SU-DHL-6 (cell line): ENCODE measurements around the gene DGUOK.

Experiments
- H2AFZ ChIP-seq: fragments of 200-600 bp; sonication (generic); 2 replicates; pipeline ENCODE4 v1.6.1; 2014; ENCODE audit warnings: low read depth, mild to moderate bottlenecking, moderate library complexity, mixed read lengths, antibody characterized with exemption, low read length; ENCODE audit not compliant: severe bottlenecking
- H3F3A ChIP-seq: fragments of 200-600 bp; shearing (Covaris generic); 2 replicates; pipeline ENCODE4 v1.6.0; 2016; ENCODE audit warnings: antibody characterized with exemption, mild to moderate bottlenecking; ENCODE audit not compliant: insufficient read depth
- H3K27ac ChIP-seq: fragments of 200-600 bp; sonication (generic); 2 replicates; pipeline ENCODE4 v1.5.1; 2016; ENCODE audit warnings: low read depth, mild to moderate bottlenecking, low read length, moderate library complexity, mixed read lengths
- H3K27me3 ChIP-seq: fragments of 200-600 bp; sonication (generic), shearing (Covaris generic); 2 replicates; pipeline ENCODE4 v1.6.0; 2014; ENCODE audit warnings: mild to moderate bottlenecking, low read length
- H3K36me3 ChIP-seq: fragments of 200-600 bp; sonication (generic); 2 replicates; pipeline ENCODE4 v1.6.1; 2014; ENCODE audit warnings: mild to moderate bottlenecking, low read length, mixed read lengths
- H3K4me2 ChIP-seq: fragments of 300-600, 200-600 bp; shearing (Covaris generic), sonication (generic); 2 replicates; pipeline ENCODE4 v1.6.0; 2014; ENCODE audit warnings: low read length, low read depth, mild to moderate bottlenecking; ENCODE audit not compliant: poor library complexity, severe bottlenecking
- H3K4me3 ChIP-seq: fragments of 200-600 bp; sonication (generic); 2 replicates; pipeline ENCODE4 v1.5.1; 2014; ENCODE audit warnings: antibody characterized with exemption, low read length, mild to moderate bottlenecking, mixed read lengths; ENCODE audit not compliant: insufficient read depth, poor library complexity, severe bottlenecking
- H3K79me2 ChIP-seq: fragments of 200-600 bp; sonication (generic); 2 replicates; pipeline ENCODE4 v1.6.1; 2014; ENCODE audit warnings: mild to moderate bottlenecking, low read length, moderate library complexity; ENCODE audit not compliant: insufficient read depth
- H3K9ac ChIP-seq: fragments of 200-600 bp; sonication (generic); 2 replicates; pipeline ENCODE4 v1.7.0; 2014; ENCODE audit warnings: mild to moderate bottlenecking, low read length
- H3K9me2 ChIP-seq: fragments of 200-600 bp; sonication (generic); replicated peaks from 2 replicates; pipeline ENCODE4 v1.6.1; 2014; ENCODE audit warnings: low read length; ENCODE audit not compliant: insufficient read depth
- H3K9me3 ChIP-seq: fragments of 200-600 bp; sonication (generic); 2 replicates; pipeline ENCODE4 v1.6.1; 2014; ENCODE audit warnings: low read length, mixed read lengths; ENCODE audit not compliant: insufficient read depth
- H4K20me1 ChIP-seq: fragments of 200-600 bp; sonication (generic); 2 replicates; pipeline ENCODE4 v1.6.1; 2014; ENCODE audit warnings: low read depth, mild to moderate bottlenecking, antibody characterized with exemption, low read length, moderate library complexity, mixed read lengths
- EZH2phosphoT487 ChIP-seq: fragments of 200-600 bp; sonication (generic), shearing (Covaris generic); conservative IDR thresholded peaks from 2 replicates; pipeline ENCODE4 v1.6.1; 2018; ENCODE audit warnings: mild to moderate bottlenecking, antibody characterized with exemption, low read length, moderate library complexity, mixed read lengths
- TF ChIP-seq, protein P1 (sequence below): fragments of 200-600 bp; sonication (generic); IDR thresholded peaks from one replicate; pipeline ENCODE4 v1.5.1; 2017; ENCODE audit warnings: antibody characterized with exemption, mild to moderate bottlenecking, low read length, moderate library complexity; ENCODE audit not compliant: insufficient read depth, poor library complexity, severe bottlenecking

The DGUOK gene

GRCh38 chr2:73961823-73962615 is 35.3 kb downstream of the DGUOK start:
- Histone ChIP-seq H3K9me2 (no peaks in the 10 kb centered on the region), H3F3A (no peaks in the 10 kb centered on the region), H3K27me3 (no peaks in the 10 kb centered on the region), H3K9ac (no peak overlapping the region), H3K9me3 (no peaks in the 10 kb centered on the region), H3K4me2 (no peak overlapping the region), H4K20me1 (no peaks in the 10 kb centered on the region), H3K27ac (no peak overlapping the region), H3K36me3 (no peaks in the 10 kb centered on the region; the same call in 1 of the 2 replicates), H3K4me3 (no peak overlapping the region), H3K79me2 (no peaks in the 10 kb centered on the region), H2AFZ (no peak overlapping the region)
- TF ChIP-seq, protein P1, sequence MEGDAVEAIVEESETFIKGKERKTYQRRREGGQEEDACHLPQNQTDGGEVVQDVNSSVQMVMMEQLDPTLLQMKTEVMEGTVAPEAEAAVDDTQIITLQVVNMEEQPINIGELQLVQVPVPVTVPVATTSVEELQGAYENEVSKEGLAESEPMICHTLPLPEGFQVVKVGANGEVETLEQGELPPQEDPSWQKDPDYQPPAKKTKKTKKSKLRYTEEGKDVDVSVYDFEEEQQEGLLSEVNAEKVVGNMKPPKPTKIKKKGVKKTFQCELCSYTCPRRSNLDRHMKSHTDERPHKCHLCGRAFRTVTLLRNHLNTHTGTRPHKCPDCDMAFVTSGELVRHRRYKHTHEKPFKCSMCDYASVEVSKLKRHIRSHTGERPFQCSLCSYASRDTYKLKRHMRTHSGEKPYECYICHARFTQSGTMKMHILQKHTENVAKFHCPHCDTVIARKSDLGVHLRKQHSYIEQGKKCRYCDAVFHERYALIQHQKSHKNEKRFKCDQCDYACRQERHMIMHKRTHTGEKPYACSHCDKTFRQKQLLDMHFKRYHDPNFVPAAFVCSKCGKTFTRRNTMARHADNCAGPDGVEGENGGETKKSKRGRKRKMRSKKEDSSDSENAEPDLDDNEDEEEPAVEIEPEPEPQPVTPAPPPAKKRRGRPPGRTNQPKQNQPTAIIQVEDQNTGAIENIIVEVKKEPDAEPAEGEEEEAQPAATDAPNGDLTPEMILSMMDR: no peak
- TF ChIP-seq EZH2phosphoT487: no peak

DNA sequence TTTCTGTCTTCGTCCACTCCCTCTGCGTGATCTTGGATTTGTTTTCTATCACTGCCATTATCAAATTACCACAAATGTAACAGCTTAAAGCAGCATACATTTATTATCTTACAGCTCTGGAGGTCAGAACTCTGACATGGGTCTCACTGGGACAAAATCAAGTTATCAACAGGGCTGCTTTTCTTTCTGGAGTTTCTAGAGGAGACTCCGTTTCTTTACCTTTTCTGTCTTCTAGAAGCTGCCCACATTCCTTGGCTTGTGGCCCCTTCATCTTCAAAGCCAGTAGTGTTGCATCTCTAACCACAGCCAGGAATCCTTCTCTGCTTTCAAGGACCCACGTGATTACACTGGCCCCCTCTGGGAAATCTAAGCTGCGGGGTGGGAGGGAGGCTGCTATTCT is 36.1 kb downstream of the DGUOK start:
- Histone ChIP-seq H2AFZ (no peak overlapping the region), H3K36me3 (no peaks in the 10 kb centered on the region; the same call in 1 of the 2 replicates), H3F3A (no peaks in the 10 kb centered on the region), H3K9me3 (no peaks in the 10 kb centered on the region), H3K4me3 (no peak overlapping the region), H4K20me1 (no peaks in the 10 kb centered on the region), H3K27ac (no peak overlapping the region), H3K9ac (no peak overlapping the region), H3K4me2 (no peak overlapping the region), H3K79me2 (no peaks in the 10 kb centered on the region), H3K9me2 (no peaks in the 10 kb centered on the region), H3K27me3 (no peaks in the 10 kb centered on the region)
- TF ChIP-seq EZH2phosphoT487: no peak
- TF ChIP-seq, protein P1: no peak

- H3K9ac ChIP-seq: no peak overlapping the region
Observed at GRCh38 chr2:73963385-73964120, 36.9 kb downstream of the DGUOK start.

More at GRCh38 chr2:73963385-73964120, 36.9 kb downstream of the DGUOK start:
- TF ChIP-seq EZH2phosphoT487: no peak
- TF ChIP-seq, protein P1: no peak
- H3K4me3 ChIP-seq: no peak overlapping the region
- no peak overlapping the region for H3K27ac ChIP-seq
- H4K20me1 ChIP-seq: no peaks in the 10 kb centered on the region
- no peaks in the 10 kb centered on the region for H3F3A ChIP-seq
- no peaks in the 10 kb centered on the region for H3K9me3 ChIP-seq
- no peak overlapping the region for H2AFZ ChIP-seq
- H3K79me2 ChIP-seq: no peaks in the 10 kb centered on the region
- no peak overlapping the region for H3K4me2 ChIP-seq
- H3K9me2 ChIP-seq: no peaks in the 10 kb centered on the region
- H3K27me3 ChIP-seq: no peaks in the 10 kb centered on the region
- no peaks in the 10 kb centered on the region; the same call in 1 of the 2 replicates for H3K36me3 ChIP-seq
